Sigmoid colon (tissue), 4 donors: ENCODE data around the gene CPNE1.

Source experiments
- EP300 ChIP-seq, 4 donors: sonication (generic); formaldehyde crosslinking; IDR thresholded peaks; one replicate each; pipeline ENCODE4 v1.6.1; 2017; ENCODE audit warnings: antibody characterized with exemption in 4 of 4
- POLR2A ChIP-seq, 2 donors: fragments of 450-650 bp; IDR thresholded peaks; one replicate each; pipeline ENCODE4 v1.6.1; 2016; ENCODE audit warnings: antibody characterized with exemption in 2 of 2, mild to moderate bottlenecking in 2 of 2, moderate library complexity in 2 of 2
- POLR2AphosphoS5 ChIP-seq, 4 donors: sonication (generic); formaldehyde crosslinking; IDR thresholded peaks; one replicate each; pipeline ENCODE4 v1.6.1; 2017; ENCODE audit warnings: antibody characterized with exemption in 4 of 4
- TF ChIP-seq, protein P1 (sequence below), 4 experiments: fragments of 450-650 bp in 3 of 4; fragments of 200-600 bp in 1 of 4; IDR thresholded peaks; one replicate each; pipeline ENCODE4 v1.5.1; 2016 to 2019; ENCODE audit warnings: antibody characterized with exemption in 4 of 4, mild to moderate bottlenecking in 3 of 4, moderate library complexity in 2 of 4

DNA sequence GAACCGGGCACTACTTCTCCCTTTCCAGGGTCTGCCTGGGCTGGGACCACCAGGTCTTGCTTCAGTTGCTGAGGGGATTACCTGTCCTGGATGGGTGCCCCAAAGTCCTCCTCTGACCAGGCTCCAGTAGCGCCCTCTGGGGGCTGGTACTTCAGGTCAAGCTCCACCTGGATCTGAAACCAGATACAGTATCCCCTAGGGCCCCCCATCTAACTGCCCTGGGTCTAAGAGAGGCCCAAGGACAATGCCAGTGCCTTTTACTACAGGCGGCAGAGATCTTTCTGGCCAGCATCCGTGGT, 60.3 kb downstream of the CPNE1 start:
- TF ChIP-seq POLR2A (IDR thresholded peaks at IDR 0.05) = no peak
- TF ChIP-seq, protein P1, sequence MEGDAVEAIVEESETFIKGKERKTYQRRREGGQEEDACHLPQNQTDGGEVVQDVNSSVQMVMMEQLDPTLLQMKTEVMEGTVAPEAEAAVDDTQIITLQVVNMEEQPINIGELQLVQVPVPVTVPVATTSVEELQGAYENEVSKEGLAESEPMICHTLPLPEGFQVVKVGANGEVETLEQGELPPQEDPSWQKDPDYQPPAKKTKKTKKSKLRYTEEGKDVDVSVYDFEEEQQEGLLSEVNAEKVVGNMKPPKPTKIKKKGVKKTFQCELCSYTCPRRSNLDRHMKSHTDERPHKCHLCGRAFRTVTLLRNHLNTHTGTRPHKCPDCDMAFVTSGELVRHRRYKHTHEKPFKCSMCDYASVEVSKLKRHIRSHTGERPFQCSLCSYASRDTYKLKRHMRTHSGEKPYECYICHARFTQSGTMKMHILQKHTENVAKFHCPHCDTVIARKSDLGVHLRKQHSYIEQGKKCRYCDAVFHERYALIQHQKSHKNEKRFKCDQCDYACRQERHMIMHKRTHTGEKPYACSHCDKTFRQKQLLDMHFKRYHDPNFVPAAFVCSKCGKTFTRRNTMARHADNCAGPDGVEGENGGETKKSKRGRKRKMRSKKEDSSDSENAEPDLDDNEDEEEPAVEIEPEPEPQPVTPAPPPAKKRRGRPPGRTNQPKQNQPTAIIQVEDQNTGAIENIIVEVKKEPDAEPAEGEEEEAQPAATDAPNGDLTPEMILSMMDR (IDR thresholded peaks at IDR 0.05) = no peak
- no peak for TF ChIP-seq POLR2AphosphoS5 (IDR thresholded peaks at IDR 0.05)
- TF ChIP-seq EP300 (IDR thresholded peaks at IDR 0.05) = no peak
